ENCODE measurements around the gene HMCN1.
"Not testable (repeated sequence)": the region's sequence is repeated elsewhere in the genome, so short reads cannot be mapped to it uniquely, and the experiment has no call there.

HMCN1 gene

DNA sequence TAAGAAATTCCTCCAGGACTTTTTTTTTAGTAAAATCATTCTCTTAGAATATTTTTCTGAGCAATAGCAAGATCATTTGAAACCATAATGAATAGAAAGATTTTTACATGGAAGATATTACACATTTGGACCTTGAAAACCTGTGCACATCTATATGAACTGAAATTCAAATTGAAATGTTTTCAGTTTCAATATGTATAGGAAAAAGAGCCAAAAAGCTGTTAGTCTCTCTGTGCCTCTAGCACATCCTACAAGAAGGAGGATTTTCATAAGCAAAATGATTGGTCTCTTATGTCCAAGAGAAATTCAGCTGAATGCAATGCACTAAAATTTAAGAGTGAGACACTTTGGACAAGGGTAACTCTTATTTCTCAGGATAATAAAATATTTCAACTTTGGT lies 8.2 kb downstream of the HMCN1 start:
- no peak for DNase-seq

DNA sequence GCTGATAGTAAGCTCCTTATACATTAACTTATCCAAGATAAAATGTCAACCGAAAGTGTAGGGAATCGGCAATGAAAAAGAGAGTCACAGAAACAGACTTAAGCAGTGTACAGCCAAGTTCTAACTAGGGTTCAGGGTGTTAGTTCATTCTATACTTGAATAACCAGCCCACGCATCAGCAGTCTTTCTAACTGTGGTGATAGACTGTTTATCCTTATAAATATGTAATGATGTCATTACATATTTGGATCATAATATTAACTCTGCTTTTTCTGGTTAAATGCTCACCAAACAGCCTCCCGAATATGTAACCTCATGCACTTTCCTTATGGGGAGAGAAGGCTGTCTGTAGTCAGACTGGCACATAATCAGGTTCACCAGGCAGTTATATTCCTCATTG lies 11.0 kb downstream of the HMCN1 start:
- DNase-seq, result no peak

DNA sequence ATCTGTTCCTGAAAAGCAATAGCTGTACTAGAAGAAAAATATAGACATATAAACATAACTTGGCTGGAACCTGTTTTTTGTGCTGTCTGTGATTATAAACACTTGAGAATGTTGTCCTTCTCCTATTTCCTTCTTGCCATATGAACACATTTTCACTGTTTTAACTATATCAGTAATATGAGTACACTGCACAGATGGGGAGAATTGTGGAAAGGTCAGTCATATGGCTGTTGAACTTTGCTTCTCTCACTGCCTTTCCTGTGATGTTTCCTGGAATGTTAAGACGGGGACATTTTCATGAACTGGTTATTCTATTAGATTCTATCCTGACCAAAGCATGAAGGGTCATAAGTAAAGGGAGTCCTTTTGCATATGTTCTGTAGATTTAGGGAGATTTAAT lies 24.9 kb downstream of the HMCN1 start:
- no peak for DNase-seq

DNA sequence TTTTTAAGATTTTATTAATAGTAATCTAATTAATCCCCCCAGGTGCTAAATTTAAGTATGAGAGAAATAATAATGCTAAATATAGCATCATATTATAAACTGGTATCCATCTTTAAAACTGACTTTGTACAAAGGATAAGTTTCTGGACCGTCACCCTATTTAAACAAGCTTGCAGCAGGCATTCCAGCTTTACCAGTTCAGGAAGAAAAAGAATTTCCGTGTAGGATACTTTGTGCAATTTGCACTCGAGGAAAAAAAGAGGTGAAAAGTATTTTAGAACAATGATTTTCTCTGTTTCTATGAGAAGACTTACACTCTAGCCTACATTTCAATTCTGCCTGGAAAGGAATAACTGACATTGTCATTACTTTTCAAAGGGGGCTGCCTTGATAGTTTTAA lies 27.6 kb downstream of the HMCN1 start:
- no peak for DNase-seq

DNA sequence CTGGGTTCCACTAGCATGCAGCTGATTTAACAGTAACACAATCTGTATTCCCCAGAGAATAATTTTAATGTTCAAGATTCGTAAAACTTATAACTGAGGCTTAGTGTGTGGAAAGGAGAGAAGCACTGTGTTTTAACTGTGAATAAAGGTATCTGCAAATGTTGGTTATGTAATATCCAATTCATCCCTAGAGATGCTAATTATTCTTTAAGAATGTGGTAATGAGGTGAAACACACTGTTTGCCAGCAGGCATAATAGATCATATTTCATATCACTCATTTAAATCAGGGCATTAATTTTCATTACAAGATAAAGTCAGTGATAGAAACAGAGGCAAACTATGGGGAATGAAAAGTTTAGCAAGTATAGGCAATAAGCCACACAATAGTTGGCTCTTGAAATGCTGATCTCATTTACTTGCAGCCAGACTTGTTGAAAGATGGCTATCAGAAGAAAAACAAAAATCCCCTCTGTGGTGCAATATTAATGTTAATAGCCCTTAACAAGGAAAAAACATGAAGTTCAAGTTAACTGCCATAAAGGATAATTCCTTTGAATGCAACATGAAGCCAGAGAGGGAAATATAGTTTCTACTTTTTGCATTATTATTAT lies 33.4 kb downstream of the HMCN1 start:
- DNase-seq, result no peak

DNA sequence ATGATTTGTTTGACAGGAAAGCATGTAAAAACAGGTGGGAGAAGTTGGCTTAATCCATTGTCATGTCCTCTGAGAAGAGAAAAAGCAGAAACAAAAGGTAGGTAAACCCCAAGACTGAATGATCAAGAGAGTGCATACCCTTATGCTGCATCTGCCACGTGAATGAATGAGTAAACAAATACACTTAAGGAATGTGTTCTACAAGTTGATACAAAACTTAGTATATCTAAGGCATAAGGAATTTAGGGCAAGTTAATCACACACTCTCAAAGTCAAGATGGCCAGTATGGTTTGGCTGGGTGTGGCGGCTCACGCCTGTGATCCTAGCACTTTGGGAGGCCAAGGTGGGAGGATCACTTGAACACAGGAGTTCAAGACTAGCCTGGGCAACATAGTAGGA lies 34.2 kb downstream of the HMCN1 start:
- no peak for DNase-seq

DNA sequence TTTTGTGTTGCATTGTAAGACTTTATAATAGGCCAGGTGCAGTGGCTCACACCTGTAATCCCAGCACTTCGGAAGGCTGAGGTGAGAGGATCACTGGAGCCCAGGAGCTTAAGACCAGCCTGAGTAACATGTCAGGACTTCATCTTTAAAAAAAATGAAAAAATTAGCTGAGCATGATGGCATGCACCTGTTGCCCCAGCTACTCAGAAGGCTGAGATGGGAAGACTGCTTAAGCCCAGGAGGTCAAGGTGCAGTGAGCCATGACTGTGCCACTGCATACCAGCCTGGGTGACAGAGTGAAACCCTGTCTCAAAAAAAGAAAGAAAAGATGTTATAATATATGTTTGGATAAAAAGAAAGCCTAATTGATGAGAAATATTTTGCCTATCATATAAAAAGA lies 34.9 kb downstream of the HMCN1 start:
- no peak for DNase-seq

DNA sequence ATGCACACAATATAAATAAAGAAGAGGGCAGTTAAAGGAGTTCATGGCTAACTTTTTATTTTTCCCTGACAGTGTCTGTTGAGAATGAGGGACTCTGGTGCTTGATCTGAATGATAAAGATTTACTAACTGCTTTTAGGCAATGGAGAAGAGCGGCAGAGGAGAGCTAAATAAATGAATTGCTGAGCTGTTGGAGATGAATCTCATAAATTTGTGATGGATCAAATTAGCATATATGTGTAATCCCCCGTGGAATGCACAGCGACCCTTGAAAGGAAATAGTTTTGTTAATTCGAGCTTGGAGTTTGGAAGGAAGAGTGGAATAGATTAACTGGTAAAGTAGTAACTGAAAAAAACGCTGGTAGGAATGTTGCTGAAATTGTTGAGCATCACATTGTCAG lies 40.2 kb downstream of the HMCN1 start:
- no peak for DNase-seq

DNA sequence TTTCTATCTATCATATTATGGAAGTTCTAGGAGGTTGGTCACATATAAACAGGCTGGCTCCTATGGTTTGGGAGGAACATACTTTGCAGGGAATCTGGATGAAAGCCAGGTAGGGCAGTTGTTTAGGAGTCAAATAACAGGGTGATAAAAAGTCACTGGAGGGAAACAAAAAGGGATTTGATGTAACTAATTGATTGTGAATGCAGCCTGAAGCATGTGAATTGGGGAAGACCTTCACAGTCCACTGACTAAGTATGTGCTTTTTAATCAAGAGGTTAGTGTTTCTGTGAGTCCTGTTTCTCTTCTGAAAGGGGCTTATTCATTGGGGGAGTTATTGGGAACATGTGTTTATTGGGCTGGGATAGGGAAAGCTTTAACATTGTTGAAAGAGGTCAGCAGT lies 41.3 kb downstream of the HMCN1 start:
- no peak for DNase-seq

DNA sequence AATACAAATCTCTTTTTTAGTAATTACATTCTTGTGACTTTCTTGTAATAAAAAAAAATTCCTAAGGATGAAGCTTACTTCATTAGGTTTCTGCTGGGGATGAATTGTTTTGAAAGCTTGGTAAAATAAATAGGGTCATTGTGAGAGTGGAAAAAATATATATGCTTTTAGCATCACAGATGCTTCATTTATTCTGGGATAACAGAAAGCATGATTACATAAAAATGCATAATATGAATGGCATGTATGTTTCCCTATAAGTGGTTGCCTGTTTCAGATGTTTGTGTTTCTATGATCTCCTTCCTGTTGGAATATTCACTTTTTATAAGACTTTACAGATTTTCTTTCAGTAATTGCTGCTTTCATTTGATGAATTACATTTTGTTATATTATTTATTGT lies 42.3 kb downstream of the HMCN1 start:
- DNase-seq, result no peak

DNA sequence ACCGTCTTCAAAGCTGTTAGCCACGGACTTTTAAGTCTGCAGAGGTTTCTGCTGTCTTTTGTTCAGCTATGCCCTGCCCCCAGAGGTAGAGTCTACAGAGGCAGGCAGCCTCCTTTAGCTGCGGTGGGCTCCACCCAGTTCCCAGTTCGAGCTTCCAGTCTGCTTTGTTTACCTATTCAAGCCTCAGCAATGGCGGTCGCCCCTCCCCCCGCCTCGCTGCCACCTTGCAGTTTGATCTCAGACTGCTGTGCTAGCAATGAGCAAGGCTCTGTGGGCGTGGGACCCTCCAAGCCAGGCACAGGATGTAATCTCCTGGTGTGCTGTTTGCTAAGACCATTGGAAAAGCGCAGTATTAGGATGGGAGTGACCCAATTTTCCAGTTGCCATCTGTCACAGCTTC lies 49.7 kb downstream of the HMCN1 start:
- not testable (repeated sequence) for DNase-seq

DNA sequence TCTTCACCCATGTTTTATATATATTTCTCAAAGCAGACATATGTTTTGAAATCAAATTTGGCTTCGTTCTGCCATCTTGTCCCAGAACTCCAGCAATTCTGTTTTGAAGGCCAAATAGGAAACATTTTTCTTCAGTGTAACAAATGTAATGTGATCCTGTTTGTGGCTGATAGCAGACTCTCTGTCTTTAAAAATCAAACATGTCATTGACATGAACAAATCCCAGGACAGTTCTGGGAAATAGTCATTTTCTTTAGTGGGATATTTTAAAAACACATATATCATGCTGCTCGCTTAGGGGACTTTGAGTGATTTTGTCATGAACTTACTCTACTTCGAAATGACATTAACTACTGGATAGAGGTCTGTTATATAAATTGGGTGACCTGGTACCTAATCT lies 51.4 kb downstream of the HMCN1 start:
- no peak for DNase-seq

DNA sequence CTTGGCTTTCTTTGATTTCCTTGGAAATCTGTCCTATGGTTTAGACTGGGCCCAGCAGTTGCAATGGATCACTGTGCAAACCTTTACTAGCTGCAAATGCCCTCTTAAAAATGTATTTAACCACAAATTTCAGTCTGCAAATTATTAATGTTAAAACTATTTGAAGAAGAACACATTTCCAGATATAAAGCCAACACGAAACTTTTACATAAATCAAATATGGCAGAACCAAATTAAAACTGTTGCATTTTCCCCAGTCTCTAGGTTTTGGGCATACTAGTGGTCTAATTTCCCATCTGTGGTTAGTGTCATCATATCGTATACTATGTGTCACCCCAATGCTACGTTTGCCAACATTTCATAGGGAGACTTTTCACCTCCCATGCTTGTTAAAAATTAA lies 52.3 kb downstream of the HMCN1 start:
- DNase-seq, result no peak

DNA sequence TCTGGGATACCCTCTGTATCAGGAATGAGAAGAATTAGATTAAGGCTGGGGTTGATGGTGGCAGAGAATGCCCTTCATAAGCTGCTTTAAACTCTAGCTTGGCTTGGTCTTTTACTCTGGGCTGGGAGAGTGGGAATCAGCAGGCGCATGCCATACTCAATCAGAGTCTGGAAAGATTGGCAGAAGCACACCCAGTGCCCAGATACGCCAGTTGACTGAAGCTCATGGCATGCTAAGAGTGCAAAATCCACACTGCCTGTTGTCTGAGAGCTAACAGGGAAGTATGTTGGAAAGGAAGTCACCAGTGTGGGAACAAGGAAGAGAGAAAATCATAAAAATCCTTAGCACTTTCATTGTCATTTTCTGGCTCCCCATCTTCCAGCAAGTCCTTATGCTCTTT lies 53.0 kb downstream of the HMCN1 start:
- no peak for DNase-seq

DNA sequence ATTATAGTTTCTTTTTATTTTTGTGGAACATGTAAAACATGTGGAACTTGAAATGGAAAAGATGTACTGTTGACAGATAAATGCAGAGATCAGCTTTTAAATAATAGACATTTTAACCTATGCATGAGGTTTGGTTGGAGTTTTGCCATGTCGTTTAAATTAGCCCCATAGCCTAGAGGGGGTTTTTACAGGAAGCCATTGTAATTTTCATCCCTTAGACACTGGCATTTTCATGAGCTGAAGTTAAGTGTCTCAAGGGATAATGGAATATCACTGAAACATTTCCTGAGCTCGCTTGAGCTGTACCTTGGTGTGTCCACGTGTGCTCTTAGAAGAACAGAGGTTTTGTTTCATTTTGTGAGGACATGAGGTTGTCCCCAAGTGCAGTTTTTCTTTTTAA lies 54.2 kb downstream of the HMCN1 start:
- no peak for DNase-seq

DNA sequence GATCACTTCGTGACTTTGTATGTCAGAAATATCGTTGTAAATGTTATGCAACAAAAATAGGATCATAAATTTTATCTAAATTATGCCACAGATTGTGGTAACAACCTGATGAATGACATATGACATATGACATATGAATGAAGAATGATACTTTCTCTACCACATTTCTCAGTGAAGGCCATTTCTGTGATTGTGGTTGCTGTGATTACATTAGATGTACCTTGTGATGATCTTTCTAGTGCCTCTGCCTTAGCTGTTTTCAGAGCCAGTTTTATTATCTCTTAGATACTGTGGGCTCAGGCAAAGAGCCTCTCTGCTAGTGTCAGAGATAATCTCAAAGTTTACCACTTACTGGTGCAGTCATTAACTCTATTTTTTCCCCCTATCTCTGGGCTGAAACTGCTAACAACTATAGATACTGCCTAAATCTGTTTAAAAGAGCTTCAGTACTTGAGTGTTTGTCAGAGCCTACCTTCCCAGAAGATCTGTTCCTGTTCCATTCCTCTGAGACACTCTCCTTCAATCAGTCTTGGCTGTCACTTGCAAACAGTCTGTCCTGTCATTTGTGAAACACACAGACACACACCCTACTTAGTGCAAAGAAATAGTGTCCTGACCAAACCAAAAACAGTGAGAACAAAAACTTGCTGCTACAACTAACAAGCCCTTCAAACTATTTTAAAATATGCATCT lies 55.5 kb downstream of the HMCN1 start:
- DNase-seq, result no peak

DNA sequence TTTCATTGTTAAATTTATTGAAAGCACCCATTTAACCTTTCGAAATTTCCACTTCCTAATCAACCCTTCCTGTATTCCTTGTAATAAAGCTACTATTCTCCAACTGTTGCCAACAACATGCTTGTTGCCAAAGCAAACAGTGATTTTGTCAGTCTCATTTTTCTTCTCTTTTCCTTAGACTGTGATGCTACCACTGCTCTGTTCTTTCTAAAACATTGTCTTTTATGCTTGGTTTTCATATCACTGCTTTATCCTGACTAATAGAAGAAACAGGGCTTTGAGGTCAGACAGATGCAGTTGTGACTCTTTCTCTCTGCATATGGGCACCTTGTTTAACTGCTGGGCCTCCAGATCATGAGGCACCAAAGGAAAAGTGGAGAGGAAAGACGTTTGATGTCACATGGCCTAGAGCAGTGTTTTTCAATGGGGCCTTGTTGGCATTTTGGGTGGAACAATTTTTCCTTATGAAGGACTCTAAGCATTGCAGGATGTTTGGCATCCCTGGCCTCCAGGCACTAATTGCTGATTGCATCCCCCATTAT lies 56.1 kb downstream of the HMCN1 start:
- DNase-seq, result no peak

DNA sequence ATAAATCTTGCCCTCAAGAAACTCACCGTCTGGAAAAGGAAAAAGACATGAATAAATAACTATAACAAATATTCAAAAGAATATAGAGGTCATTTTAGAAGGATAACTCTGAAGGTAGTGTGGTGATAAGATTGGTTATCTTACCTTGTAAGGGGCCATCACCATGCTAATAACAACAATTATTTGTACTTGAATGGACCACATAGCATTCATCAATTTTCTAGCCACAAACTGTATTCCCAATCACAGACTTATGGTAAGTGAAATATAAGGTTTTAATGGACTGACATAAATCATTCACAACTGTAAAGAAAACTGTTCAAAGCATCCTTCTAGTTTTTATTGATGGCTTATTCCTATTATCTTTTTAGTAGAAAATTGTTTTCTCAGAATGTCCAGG lies 57.8 kb downstream of the HMCN1 start:
- DNase-seq, result no peak

DNA sequence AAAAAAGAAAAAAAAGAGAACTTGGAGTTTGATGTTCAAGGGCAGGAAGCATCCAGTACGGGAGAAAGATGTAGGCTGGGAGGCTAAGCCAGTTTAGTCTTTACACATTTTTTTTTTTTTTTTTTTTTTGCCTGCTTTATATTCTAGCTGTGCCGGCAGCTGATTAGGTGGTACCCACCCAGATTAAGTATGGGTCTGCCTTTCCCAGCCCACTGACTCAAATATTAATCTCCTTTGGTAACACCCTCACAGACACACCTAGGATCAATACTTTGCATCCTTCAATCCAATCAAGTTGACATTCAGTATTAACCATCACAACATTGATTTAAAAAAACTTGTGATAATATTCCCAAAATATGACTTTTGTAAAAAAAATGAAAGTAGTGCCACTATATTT lies 60.3 kb downstream of the HMCN1 start:
- not testable (repeated sequence) for DNase-seq

DNA sequence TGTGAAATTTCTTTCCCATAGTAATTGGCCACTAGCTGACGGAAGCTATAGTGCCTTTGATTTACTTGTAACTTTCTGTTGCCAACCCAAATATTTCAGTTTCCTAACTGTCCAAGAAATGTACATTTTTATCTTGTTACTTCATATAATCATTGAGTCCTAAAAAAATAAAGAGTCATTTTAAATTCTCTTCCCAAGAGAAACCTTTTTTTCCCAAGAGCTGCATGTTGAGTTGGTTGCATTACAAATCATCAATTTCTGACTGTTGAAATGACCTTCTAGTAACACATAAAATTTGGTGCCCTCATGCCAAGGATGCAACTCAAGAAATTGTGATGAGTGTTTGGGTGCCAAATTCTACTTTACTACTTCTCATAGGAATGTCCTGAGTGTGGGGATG lies 61.0 kb downstream of the HMCN1 start:
- no peak for DNase-seq

DNA sequence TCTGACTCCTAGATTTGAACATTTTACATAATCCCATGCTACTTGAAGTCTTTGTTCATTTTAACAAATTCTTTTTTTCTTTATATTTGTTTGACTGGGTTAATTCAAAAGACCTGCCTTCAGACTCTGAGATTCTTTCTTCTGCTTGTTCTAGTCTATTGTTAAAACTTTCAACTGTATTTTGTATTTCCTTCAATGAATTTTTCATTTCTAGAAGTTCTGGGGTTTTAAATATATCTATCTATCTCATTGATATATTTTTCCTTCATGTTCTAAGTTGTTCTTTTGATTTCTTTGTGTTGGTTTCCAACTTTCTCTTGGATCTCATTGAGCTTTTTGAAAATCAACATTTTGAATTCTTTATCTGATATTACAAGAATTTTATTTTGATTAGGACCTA lies 64.3 kb downstream of the HMCN1 start:
- DNase-seq, result no peak

DNA sequence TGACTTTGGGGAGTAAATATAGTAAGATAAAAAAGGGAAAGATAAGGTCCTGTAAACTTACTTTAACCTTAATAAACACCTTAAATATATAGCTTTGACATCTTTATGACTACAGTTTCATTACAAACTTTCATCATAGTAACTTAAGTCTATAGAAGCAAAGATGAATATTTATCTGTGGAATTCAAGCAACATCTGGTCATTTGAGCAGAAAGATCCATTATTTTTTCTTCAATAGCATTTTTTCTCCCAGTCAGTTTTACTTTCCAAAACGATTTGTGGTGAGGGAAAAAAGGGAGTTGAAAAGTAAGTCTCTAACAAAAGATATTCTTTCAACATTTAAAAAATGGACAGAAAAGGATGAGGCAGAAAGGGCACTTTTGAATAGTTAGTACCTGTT lies 69.0 kb downstream of the HMCN1 start:
- no peak for DNase-seq

DNA sequence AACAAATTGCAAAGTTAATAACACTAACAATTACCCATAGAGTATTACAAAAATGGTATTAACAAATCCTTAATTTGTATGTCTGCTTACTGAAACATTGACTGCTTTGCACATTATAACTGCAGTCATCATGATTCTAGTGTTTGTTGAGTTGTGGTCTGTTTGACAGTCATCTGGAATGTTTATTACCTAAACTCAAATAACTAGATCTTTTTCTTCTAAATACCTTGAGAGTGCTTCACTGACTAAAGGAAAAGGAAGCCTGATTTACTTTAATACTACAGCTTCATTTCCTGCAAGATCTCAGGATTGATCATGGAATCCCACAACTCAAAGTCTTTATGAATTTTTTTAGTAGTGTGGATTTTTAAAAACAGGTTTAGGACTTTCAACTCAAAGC lies 70.0 kb downstream of the HMCN1 start:
- no peak for DNase-seq

DNA sequence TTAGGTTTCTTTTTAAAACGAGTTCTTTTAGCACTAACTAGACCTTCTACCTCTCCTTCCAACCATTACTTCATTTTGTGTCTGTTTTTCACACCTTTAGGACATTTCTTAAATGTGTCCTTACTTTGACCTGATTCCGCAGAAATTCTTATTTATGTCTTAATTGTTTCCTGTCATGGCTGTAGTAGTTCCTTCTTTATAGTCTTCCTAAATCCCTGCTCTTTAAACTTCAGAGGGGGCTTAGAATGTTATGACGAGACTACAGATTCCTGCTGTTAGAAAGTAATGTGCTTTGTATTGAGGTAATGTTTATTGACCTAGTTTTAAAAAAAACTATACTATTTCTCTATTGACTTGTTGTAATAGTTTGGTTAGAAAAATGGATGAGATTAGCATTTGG lies 70.4 kb downstream of the HMCN1 start:
- DNase-seq, result no peak

DNA sequence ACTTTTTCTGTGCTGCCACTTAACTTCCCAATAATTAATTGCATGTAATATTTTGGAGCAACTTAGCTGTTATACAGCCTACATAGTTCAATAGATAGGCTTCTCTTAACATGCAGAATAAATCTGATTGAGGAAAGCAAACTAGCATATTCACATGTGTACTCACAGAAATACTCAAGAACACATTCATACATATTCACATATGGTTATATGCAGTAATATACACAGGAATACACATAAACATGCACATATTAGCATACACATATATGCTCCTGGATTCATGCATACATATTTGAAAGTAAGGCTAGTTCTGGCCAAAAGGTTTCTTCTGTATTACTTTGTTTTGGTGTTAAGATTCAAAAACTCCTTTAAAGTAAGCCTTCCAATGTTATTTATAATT lies 73.1 kb downstream of the HMCN1 start:
- no peak for DNase-seq
